DND-41 (cell line): ENCODE results near the gene MMP10.

Experiments
- CTCF ChIP-seq: IDR thresholded peaks from 2 replicates; pipeline ENCODE4 v1.5.1; 2012; ENCODE audit warnings: borderline replicate concordance, low read length, moderate library complexity, mild to moderate bottlenecking; ENCODE audit not compliant: poor library complexity, severe bottlenecking; ENCODE audit errors: extremely low read depth
- EZH2 ChIP-seq: IDR thresholded peaks from 3 replicates; pipeline ENCODE4 v1.6.1; 2012; ENCODE audit warnings: borderline replicate concordance, low read depth, mild to moderate bottlenecking, moderate library complexity, low read length, inconsistent platforms; ENCODE audit not compliant: severe bottlenecking

DNA sequence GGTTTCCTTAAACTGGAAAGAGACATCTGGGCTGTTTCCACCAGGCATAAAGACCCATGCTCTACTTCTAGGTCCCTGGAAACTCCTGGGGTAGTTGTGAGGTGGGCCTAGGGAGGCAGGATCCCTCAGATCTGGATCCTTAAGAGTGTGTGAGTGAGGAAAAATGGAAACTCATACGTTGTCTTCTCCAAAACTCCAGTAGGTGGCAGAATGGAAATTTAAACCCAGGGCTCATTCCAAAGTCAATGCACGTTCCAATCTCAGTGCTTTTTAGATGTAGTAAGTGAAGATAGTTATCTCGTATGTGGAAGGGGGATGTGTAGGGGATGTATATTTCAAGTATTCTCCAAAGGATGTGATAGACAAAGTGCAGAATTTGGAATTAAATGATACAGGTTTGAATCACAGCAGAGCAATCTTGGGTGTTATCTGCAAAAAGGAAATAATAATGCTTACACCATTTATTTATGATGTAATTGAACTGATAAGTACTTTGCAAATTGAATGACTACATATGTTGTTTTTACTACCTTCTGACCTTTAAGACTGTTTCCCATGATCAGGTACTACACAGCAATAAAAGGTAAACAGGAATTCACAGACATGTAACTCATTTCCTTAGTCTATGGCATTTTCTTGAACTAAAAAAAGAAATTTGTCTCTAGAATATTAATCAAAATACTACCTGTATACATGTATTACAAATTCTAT lies 30.7 kb upstream of the MMP10 start:
- TF ChIP-seq CTCF = peak; percentile 48
- no peak for TF ChIP-seq EZH2
